HEK293 (cell line): ENCODE results near the gene IGFBP7.

Experiments
- CTCF ChIA-PET: fragments of 350-600 bp; formaldehyde crosslinking; extraction: SDS; loops from one replicate; lab custom pipeline; 2021; ENCODE audit warnings: antibody characterized with exemption; lab: Yijun Ruan, JAX
- POLR2A ChIA-PET: fragments of 300-600 bp; formaldehyde crosslinking; extraction: SDS; loops from one replicate; lab custom pipeline; 2020; ENCODE audit warnings: antibody characterized with exemption, inconsistent platforms; lab: Yijun Ruan, JAX
- H3K27ac ChIP-seq: fragments of 200-500 bp; sonication (Bioruptor generic); 2 replicates; pipeline ENCODE4 v1.5.1; 2014; ENCODE audit warnings: low read depth, low read length, control low read depth, inconsistent platforms; ENCODE audit errors: extremely low read depth
- H3K36me3 ChIP-seq, 2 experiments: fragments of 200-500 bp in 1 of 2; sonication (Bioruptor generic) in 1 of 2; 1 replicate in 1 of 2; 2 replicates in 1 of 2; pipeline ENCODE4 v1.5.1; 2014 to 2017; ENCODE audit warnings: inconsistent platforms in 2 of 2, low read length in 2 of 2; ENCODE audit not compliant: control insufficient read depth in 2 of 2, insufficient read depth in 1 of 2
- H3K4me1 ChIP-seq: fragments of 200-500 bp; sonication (Bioruptor generic); 2 replicates; pipeline ENCODE4 v1.5.1; 2014; ENCODE audit warnings: mild to moderate bottlenecking, low read length, inconsistent platforms; ENCODE audit not compliant: control insufficient read depth, insufficient read depth
- H3K4me3 ChIP-seq: 2 replicates; pipeline ENCODE4 v1.5.1; 2011; ENCODE audit warnings: low read depth, mild to moderate bottlenecking, control low read depth, low read length, moderate library complexity
- H3K9me3 ChIP-seq: fragments of 200-500 bp; sonication (Bioruptor generic); 2 replicates; pipeline ENCODE4 v1.5.1; 2014; ENCODE audit warnings: low read depth, low read length, inconsistent platforms; ENCODE audit not compliant: control insufficient read depth, insufficient read depth
- EGR2 ChIP-seq: fragments of 450-650 bp; formaldehyde crosslinking; IDR thresholded peaks from 2 replicates; pipeline ENCODE4 v1.5.1; 2016; ENCODE audit warnings: low read depth, missing biosample characterization, missing genetic modification characterization
- FEZF1 ChIP-seq: fragments of 450-650 bp; formaldehyde crosslinking; IDR thresholded peaks from 2 replicates; pipeline ENCODE4 v1.5.1; 2016; ENCODE audit warnings: missing biosample characterization, missing genetic modification characterization
- GLI2 ChIP-seq: fragments of 450-650 bp; formaldehyde crosslinking; IDR thresholded peaks from 2 replicates; pipeline ENCODE4; 2017; ENCODE audit warnings: missing biosample characterization, missing genetic modification characterization, low read depth, borderline replicate concordance
- KLF1 ChIP-seq: fragments of 450-650 bp; formaldehyde crosslinking; IDR thresholded peaks from 2 replicates; pipeline ENCODE4 v1.5.1; 2016; ENCODE audit warnings: missing biosample characterization, missing genetic modification characterization
- MZF1 ChIP-seq: fragments of 450-650 bp; formaldehyde crosslinking; IDR thresholded peaks from 2 replicates; pipeline ENCODE4 v1.5.1; 2017; ENCODE audit warnings: missing biosample characterization, missing genetic modification characterization, borderline replicate concordance
- OVOL3 ChIP-seq: fragments of 450-650 bp; formaldehyde crosslinking; IDR thresholded peaks from 2 replicates; pipeline ENCODE4 v1.5.1; 2016; ENCODE audit warnings: missing biosample characterization, missing genetic modification characterization
- TCF7L2 ChIP-seq: IDR thresholded peaks from 2 replicates; pipeline ENCODE4 v1.6.1; 2011; ENCODE audit warnings: low read depth, mild to moderate bottlenecking, inconsistent platforms, low read length, moderate library complexity, borderline replicate concordance
- YY2 ChIP-seq: fragments of 450-650 bp; formaldehyde crosslinking; IDR thresholded peaks from 2 replicates; pipeline ENCODE4 v1.5.1; 2016; ENCODE audit warnings: missing biosample characterization, missing genetic modification characterization
- ZBTB1 ChIP-seq: fragments of 450-650 bp; formaldehyde crosslinking; IDR thresholded peaks from 2 replicates; pipeline ENCODE4 v1.5.1; 2016; ENCODE audit warnings: missing biosample characterization, missing genetic modification characterization
- ZBTB44 ChIP-seq: fragments of 450-650 bp; IDR thresholded peaks from 2 replicates; pipeline ENCODE4 v1.5.1; 2018; ENCODE audit warnings: missing biosample characterization, mild to moderate bottlenecking, missing genetic modification characterization
- ZFP3 ChIP-seq: fragments of 450-650 bp; formaldehyde crosslinking; IDR thresholded peaks from 2 replicates; pipeline ENCODE4 v1.5.1; 2016; ENCODE audit warnings: low read depth, missing biosample characterization, missing genetic modification characterization
- ZNF138 ChIP-seq: fragments of 450-650 bp; formaldehyde crosslinking; IDR thresholded peaks from 2 replicates; pipeline ENCODE4 v1.5.1; 2016; ENCODE audit warnings: missing biosample characterization, missing genetic modification characterization, borderline replicate concordance
- ZNF16 ChIP-seq: fragments of 450-650 bp; formaldehyde crosslinking; IDR thresholded peaks from 2 replicates; pipeline ENCODE4 v1.5.1; 2016; ENCODE audit warnings: low read depth, missing biosample characterization, missing genetic modification characterization
- ZNF2 ChIP-seq: fragments of 450-650 bp; formaldehyde crosslinking; IDR thresholded peaks from 2 replicates; pipeline ENCODE4 v1.5.1; 2016; ENCODE audit warnings: missing biosample characterization, missing genetic modification characterization
- ZNF221 ChIP-seq: fragments of 450-650 bp; formaldehyde crosslinking; IDR thresholded peaks from 2 replicates; pipeline ENCODE4 v1.5.1; 2017; ENCODE audit warnings: missing biosample characterization, missing genetic modification characterization, borderline replicate concordance
- ZNF223 ChIP-seq: fragments of 450-650 bp; formaldehyde crosslinking; IDR thresholded peaks from 2 replicates; pipeline ENCODE4 v1.5.1; 2016; ENCODE audit warnings: missing biosample characterization, missing genetic modification characterization
- ZNF274 ChIP-seq, 2 experiments: fragments of 200-500 bp in 1 of 2; fragments of 450-650 bp in 1 of 2; sonication (Bioruptor generic) in 1 of 2; formaldehyde crosslinking in 1 of 2; IDR thresholded peaks; 2 replicates each; pipeline versions ENCODE4 v1.5.1 to v1.6.1; 2014 to 2016; ENCODE audit warnings: borderline replicate concordance in 1 of 2, inconsistent platforms in 1 of 2, low read length in 1 of 2, missing biosample characterization in 1 of 2, missing genetic modification characterization in 1 of 2
- ZNF292 ChIP-seq: fragments of 450-650 bp; formaldehyde crosslinking; IDR thresholded peaks from 2 replicates; pipeline ENCODE4 v1.5.1; 2016; ENCODE audit warnings: low read depth, missing biosample characterization, missing genetic modification characterization, borderline replicate concordance
- ZNF362 ChIP-seq: fragments of 450-650 bp; formaldehyde crosslinking; IDR thresholded peaks from 2 replicates; pipeline ENCODE4 v1.5.1; 2016; ENCODE audit warnings: missing biosample characterization, missing genetic modification characterization
- ZNF391 ChIP-seq: fragments of 450-650 bp; formaldehyde crosslinking; IDR thresholded peaks from 2 replicates; pipeline ENCODE4 v1.5.1; 2016; ENCODE audit warnings: low read depth, missing biosample characterization, missing genetic modification characterization, borderline replicate concordance
- ZNF433 ChIP-seq: fragments of 450-650 bp; formaldehyde crosslinking; IDR thresholded peaks from 2 replicates; pipeline ENCODE4 v1.5.1; 2016; ENCODE audit warnings: missing biosample characterization, missing genetic modification characterization, low read depth
- ZNF488 ChIP-seq: fragments of 450-650 bp; formaldehyde crosslinking; IDR thresholded peaks from 2 replicates; pipeline ENCODE4 v1.5.1; 2016; ENCODE audit warnings: missing biosample characterization, missing genetic modification characterization
- ZNF521 ChIP-seq: fragments of 450-650 bp; formaldehyde crosslinking; IDR thresholded peaks from 2 replicates; pipeline ENCODE4 v1.5.1; 2017; ENCODE audit warnings: missing biosample characterization, mild to moderate bottlenecking, missing genetic modification characterization
- ZNF596 ChIP-seq: fragments of 450-650 bp; IDR thresholded peaks from 2 replicates; pipeline ENCODE4 v1.5.0; 2018; ENCODE audit warnings: missing biosample characterization, mild to moderate bottlenecking, missing genetic modification characterization, moderate library complexity
- ZNF610 ChIP-seq: fragments of 450-650 bp; formaldehyde crosslinking; IDR thresholded peaks from 2 replicates; pipeline ENCODE4 v1.5.1; 2016; ENCODE audit warnings: missing biosample characterization, missing genetic modification characterization, borderline replicate concordance
- ZNF645 ChIP-seq: fragments of 450-650 bp; formaldehyde crosslinking; IDR thresholded peaks from 2 replicates; pipeline ENCODE4; 2016; ENCODE audit warnings: missing biosample characterization, missing genetic modification characterization
- ZNF658 ChIP-seq: fragments of 450-650 bp; formaldehyde crosslinking; IDR thresholded peaks from 2 replicates; pipeline ENCODE4; 2016; ENCODE audit warnings: missing biosample characterization, missing genetic modification characterization
- ZNF707 ChIP-seq: fragments of 450-650 bp; formaldehyde crosslinking; IDR thresholded peaks from 2 replicates; pipeline ENCODE4 v1.5.1; 2016; ENCODE audit warnings: missing biosample characterization, missing genetic modification characterization
- ZNF776 ChIP-seq: fragments of 450-650 bp; formaldehyde crosslinking; IDR thresholded peaks from 2 replicates; pipeline ENCODE4 v1.5.0; 2017; ENCODE audit warnings: missing biosample characterization, missing genetic modification characterization, borderline replicate concordance
- ZNF791 ChIP-seq: fragments of 450-650 bp; formaldehyde crosslinking; IDR thresholded peaks from 2 replicates; pipeline ENCODE4 v1.5.1; 2016; ENCODE audit warnings: missing biosample characterization, missing genetic modification characterization
- ZXDB ChIP-seq: fragments of 450-650 bp; formaldehyde crosslinking; IDR thresholded peaks from 2 replicates; pipeline ENCODE4 v1.5.1; 2016; ENCODE audit warnings: missing biosample characterization, missing genetic modification characterization

Gene IGFBP7

GRCh38 chr4:57020467-57021101, 89.6 kb downstream of the IGFBP7 start:
- TF ChIP-seq ZXDB (tag by site-specific recombination) (no peak), YY2 (tag by site-specific recombination) (no peak), EGR2 (tag by site-specific recombination) (no peak), ZNF16 (no peak), ZNF521 (tag by site-specific recombination) (no peak), TCF7L2 (no peak), ZNF488 (no peak), ZBTB44 (tag by site-specific recombination) (no peak), OVOL3 (tag by site-specific recombination) (no peak), ZNF2 (tag by site-specific recombination) (no peak), ZFP3 (tag by site-specific recombination) (no peak), ZNF391 (tag by site-specific recombination) (no peak), ZNF645 (tag by site-specific recombination) (no peak), GLI2 (tag by site-specific recombination) (no peak), ZNF221 (tag by site-specific recombination) (no peak), ZNF658 (no peak), ZNF223 (tag by site-specific recombination) (no peak)
- peaks cover 47 to 93% of the 10 kb centered on the region in 2 experiments for H3K36me3 ChIP-seq

GRCh38 chr4:57018980-57019379, 91.2 kb downstream of the IGFBP7 start:
- no peaks in the 10 kb centered on the region for H3K9me3 ChIP-seq
- H3K36me3 ChIP-seq: peaks cover 42 to 86% of the 10 kb centered on the region in 2 experiments
- ChIA-PET CTCF (no interaction called here), POLR2A (no interaction called here)
- no peak overlapping the region for H3K4me3 ChIP-seq
- no peak overlapping the region for H3K27ac ChIP-seq
- H3K4me1 ChIP-seq: no peaks in the 10 kb centered on the region
- no peak for TF ChIP-seq MZF1 (tag by site-specific recombination)
- no peak for TF ChIP-seq ZNF274 (IDR thresholded peaks at IDR 0.05; ENCODE audit: low read length)
- TF ChIP-seq ZNF274 (tag by site-specific recombination; IDR thresholded peaks at IDR 0.05; ENCODE audit: borderline replicate concordance): no peak
- no peak for TF ChIP-seq ZNF610 (tag by site-specific recombination)
- no peak for TF ChIP-seq ZBTB1 (tag by site-specific recombination)
- no peak for TF ChIP-seq ZNF707 (tag by site-specific recombination)
- no peak for TF ChIP-seq FEZF1 (tag by site-specific recombination)
- no peak for TF ChIP-seq ZNF362 (tag by site-specific recombination)
- TF ChIP-seq ZNF776: no peak
- TF ChIP-seq ZNF292 (tag by site-specific recombination): no peak
- TF ChIP-seq ZNF138 (tag by site-specific recombination): no peak
- no peak for TF ChIP-seq ZNF791 (tag by site-specific recombination)
- TF ChIP-seq ZNF433 (tag by site-specific recombination): no peak
- no peak for TF ChIP-seq ZNF596 (tag by site-specific recombination)
- TF ChIP-seq GLI2 (tag by site-specific recombination): no peak
- no peak for TF ChIP-seq KLF1 (tag by site-specific recombination)

More at GRCh38 chr4:57020467-57021101, 89.6 kb downstream of the IGFBP7 start:
- H3K4me3 ChIP-seq: no peak overlapping the region
- ChIA-PET POLR2A (no interaction called here), CTCF (no interaction called here)
- H3K27ac ChIP-seq: no peak overlapping the region
- no peaks in the 10 kb centered on the region for H3K4me1 ChIP-seq
- no peaks in the 10 kb centered on the region for H3K9me3 ChIP-seq
